ENCODE measurements around the gene SCRN1. TPM values are rescaled to one million over a fixed set of nuclear protein-coding genes. Genes with fewer than 3 reads are reported as not detected.

Gene SCRN1
- total RNA-seq, 1 donor from 2014 or later, result 0.84 TPM

- no peaks in the 10 kb centered on the region for H3K4me1 Mint-ChIP-seq
- no peaks in the 10 kb centered on the region for H3K27me3 Mint-ChIP-seq
- no peak for DNase-seq
- no peaks in the 10 kb centered on the region for H3K36me3 Mint-ChIP-seq (ENCODE audit: low read depth)
- H3K27ac Mint-ChIP-seq, result no peak overlapping the region
- intact Hi-C loops (cut with micrococcal nuclease), result no loop called here
- H3K9me3 Mint-ChIP-seq, result no peaks in the 10 kb centered on the region
- H3K4me3 Mint-ChIP-seq, result no peak overlapping the region
Observed at GRCh38 chr7:29950480-29950879, 39.1 kb downstream of the SCRN1 start.

GRCh38 chr7:29948587-29948986, 41.0 kb downstream of the SCRN1 start:
- intact Hi-C loops (cut with micrococcal nuclease), result no loop called here

GRCh38 chr7:29946428-29947186, 43.0 kb downstream of the SCRN1 start:
- H3K9me3 Mint-ChIP-seq, result no peaks in the 10 kb centered on the region
- DNase-seq, result no peak
- no peaks in the 10 kb centered on the region for H3K27me3 Mint-ChIP-seq
- no peaks in the 10 kb centered on the region for H3K4me1 Mint-ChIP-seq
- H3K27ac Mint-ChIP-seq, result no peak overlapping the region
- intact Hi-C loops (cut with micrococcal nuclease), result no loop called here
- H3K36me3 Mint-ChIP-seq (ENCODE audit: low read depth), result no peaks in the 10 kb centered on the region
- no peak overlapping the region for H3K4me3 Mint-ChIP-seq

More at GRCh38 chr7:29948587-29948986, 41.0 kb downstream of the SCRN1 start:
- H3K4me3 Mint-ChIP-seq, result no peak overlapping the region
- no peaks in the 10 kb centered on the region for H3K27me3 Mint-ChIP-seq
- no peaks in the 10 kb centered on the region for H3K9me3 Mint-ChIP-seq
- no peak for DNase-seq
- H3K27ac Mint-ChIP-seq, result no peak overlapping the region
- no peaks in the 10 kb centered on the region for H3K36me3 Mint-ChIP-seq (ENCODE audit: low read depth)
- no peaks in the 10 kb centered on the region for H3K4me1 Mint-ChIP-seq

- no peaks in the 10 kb centered on the region for H3K9me3 Mint-ChIP-seq
- intact Hi-C loops (cut with micrococcal nuclease), result no loop called here
- no peaks in the 10 kb centered on the region for H3K4me1 Mint-ChIP-seq
- H3K27ac Mint-ChIP-seq, result no peak overlapping the region
- H3K27me3 Mint-ChIP-seq, result no peaks in the 10 kb centered on the region
- no peak overlapping the region for H3K4me3 Mint-ChIP-seq
- H3K36me3 Mint-ChIP-seq (ENCODE audit: low read depth), result no peaks in the 10 kb centered on the region
- no peak for DNase-seq
Observed at GRCh38 chr7:29945259-29945809, 44.3 kb downstream of the SCRN1 start.

GRCh38 chr7:29940199-29940598, 49.4 kb downstream of the SCRN1 start:
- Mint-ChIP-seq H3K4me3 (no peak overlapping the region), H3K9me3 (no peaks in the 10 kb centered on the region), H3K27me3 (no peaks in the 10 kb centered on the region), H3K36me3 (ENCODE audit: low read depth) (no peaks in the 10 kb centered on the region), H3K27ac (no peak overlapping the region), H3K4me1 (no peaks in the 10 kb centered on the region)
- intact Hi-C loops (cut with micrococcal nuclease), result no loop called here
- no peak for DNase-seq

- H3K27ac Mint-ChIP-seq, result no peak overlapping the region
- H3K36me3 Mint-ChIP-seq (ENCODE audit: low read depth), result no peaks in the 10 kb centered on the region
- no peaks in the 10 kb centered on the region for H3K27me3 Mint-ChIP-seq
- H3K9me3 Mint-ChIP-seq, result no peaks in the 10 kb centered on the region
- DNase-seq, result no peak
- intact Hi-C loops (cut with micrococcal nuclease), result no loop called here
- H3K4me3 Mint-ChIP-seq, result no peak overlapping the region
- H3K4me1 Mint-ChIP-seq, result no peaks in the 10 kb centered on the region
Observed at GRCh38 chr7:29937132-29937531, 52.5 kb downstream of the SCRN1 start.

- Mint-ChIP-seq H3K4me1 (no peaks in the 10 kb centered on the region), H3K36me3 (ENCODE audit: low read depth) (no peaks in the 10 kb centered on the region), H3K4me3 (no peak overlapping the region), H3K9me3 (no peaks in the 10 kb centered on the region), H3K27ac (no peak overlapping the region), H3K27me3 (no peaks in the 10 kb centered on the region)
- intact Hi-C loops (cut with micrococcal nuclease), result no loop called here
- DNase-seq, result no peak
Observed at GRCh38 chr7:29935111-29935510, 54.5 kb downstream of the SCRN1 start.

- Mint-ChIP-seq H3K27ac (no peak overlapping the region), H3K27me3 (no peaks in the 10 kb centered on the region), H3K4me1 (peaks cover 1% of the 10 kb centered on the region), H3K9me3 (no peaks in the 10 kb centered on the region), H3K36me3 (ENCODE audit: low read depth) (no peaks in the 10 kb centered on the region), H3K4me3 (no peak overlapping the region)
- intact Hi-C loops (cut with micrococcal nuclease), result no loop called here
- no peak for DNase-seq
Observed at GRCh38 chr7:29929018-29929807, 60.4 kb downstream of the SCRN1 start.

GRCh38 chr7:29926741-29927140, 62.9 kb downstream of the SCRN1 start:
- Mint-ChIP-seq H3K36me3 (ENCODE audit: low read depth) (no peaks in the 10 kb centered on the region), H3K27ac (no peak overlapping the region), H3K4me1 (peaks cover 1% of the 10 kb centered on the region), H3K27me3 (no peaks in the 10 kb centered on the region), H3K9me3 (no peaks in the 10 kb centered on the region), H3K4me3 (no peak overlapping the region)
- intact Hi-C loops (cut with micrococcal nuclease), result no loop called here
- DNase-seq, result no peak

GRCh38 chr7:29926216-29926615, 63.4 kb downstream of the SCRN1 start:
- no peak for DNase-seq
- Mint-ChIP-seq H3K4me3 (no peak overlapping the region), H3K9me3 (no peaks in the 10 kb centered on the region), H3K27ac (no peak overlapping the region), H3K4me1 (peaks cover 1% of the 10 kb centered on the region), H3K36me3 (ENCODE audit: low read depth) (no peaks in the 10 kb centered on the region), H3K27me3 (no peaks in the 10 kb centered on the region)
- intact Hi-C loops (cut with micrococcal nuclease), result no loop called here

GRCh38 chr7:29924684-29925083, 64.9 kb downstream of the SCRN1 start:
- intact Hi-C loops (cut with micrococcal nuclease), result no loop called here
- no peak overlapping the region for H3K27ac Mint-ChIP-seq
- no peaks in the 10 kb centered on the region for H3K27me3 Mint-ChIP-seq
- H3K4me1 Mint-ChIP-seq, result peaks cover 1% of the 10 kb centered on the region
- no peak for DNase-seq
- no peaks in the 10 kb centered on the region for H3K36me3 Mint-ChIP-seq (ENCODE audit: low read depth)
- H3K4me3 Mint-ChIP-seq, result no peak overlapping the region
- H3K9me3 Mint-ChIP-seq, result no peaks in the 10 kb centered on the region

GRCh38 chr7:29924006-29924405, 65.6 kb downstream of the SCRN1 start:
- intact Hi-C loops (cut with micrococcal nuclease), result no loop called here
- DNase-seq, result no peak
- Mint-ChIP-seq H3K4me3 (no peak overlapping the region), H3K4me1 (peaks cover 1% of the 10 kb centered on the region), H3K9me3 (no peaks in the 10 kb centered on the region), H3K27me3 (no peaks in the 10 kb centered on the region), H3K36me3 (ENCODE audit: low read depth) (no peaks in the 10 kb centered on the region), H3K27ac (no peak overlapping the region)

- no peaks in the 10 kb centered on the region for H3K9me3 Mint-ChIP-seq
- no peaks in the 10 kb centered on the region for H3K27me3 Mint-ChIP-seq
- no peak for DNase-seq
- H3K4me1 Mint-ChIP-seq, result peaks cover 1% of the 10 kb centered on the region
- H3K4me3 Mint-ChIP-seq, result no peak overlapping the region
- intact Hi-C loops (cut with micrococcal nuclease), result no loop called here
- H3K36me3 Mint-ChIP-seq (ENCODE audit: low read depth), result no peaks in the 10 kb centered on the region
- no peak overlapping the region for H3K27ac Mint-ChIP-seq
Observed at GRCh38 chr7:29922921-29923700, 66.5 kb downstream of the SCRN1 start.
